Suppressor macrophage (primary cell): Measurements from ENCODE around the gene PLA1A.
A peak's percentile ranks its signal among the peaks of the same experiment; 100 is the strongest.

Source experiments
- DNase-seq, 4 experiments: peaks; one replicate each; pipeline ENCODE4 v3.0.0-alpha.2; 2020 to 2022

The PLA1A gene

GRCh38 chr3:119608405-119609000 is 10.8 kb downstream of the PLA1A start:
- no peak for DNase-seq

GRCh38 chr3:119609301-119609700 is 11.6 kb downstream of the PLA1A start:
- DNase-seq: no peak

DNA sequence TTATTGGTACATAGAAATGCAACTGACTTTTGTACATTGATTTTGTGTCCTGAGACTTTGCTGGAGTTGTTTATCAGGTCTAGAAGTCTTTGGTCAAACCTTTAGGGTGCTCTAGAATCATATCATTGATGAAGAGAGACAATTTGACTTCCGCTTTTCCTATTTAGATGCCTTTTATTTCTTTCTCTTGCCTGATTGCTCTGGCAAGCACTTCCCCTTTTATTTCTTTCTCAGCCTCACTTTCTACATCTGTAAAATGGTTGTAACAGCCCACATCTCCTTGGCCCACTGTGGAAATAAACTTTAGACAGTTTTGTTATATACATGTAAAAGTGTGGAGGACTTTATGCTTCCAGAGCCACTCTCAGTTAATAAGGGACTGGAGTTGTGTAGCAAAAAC is 14.0 kb downstream of the PLA1A start:
- DNase-seq: no peak

- no peak for DNase-seq
Measured at GRCh38 chr3:119613201-119613600, 15.5 kb downstream of the PLA1A start.

- no peak for DNase-seq
Measured at GRCh38 chr3:119613872-119614271, 16.2 kb downstream of the PLA1A start.

- no peak for DNase-seq
Measured at GRCh38 chr3:119616056-119616455, 18.4 kb downstream of the PLA1A start.

GRCh38 chr3:119619094-119619493 is 21.4 kb downstream of the PLA1A start:
- no peak for DNase-seq

GRCh38 chr3:119620899-119621298 is 23.2 kb downstream of the PLA1A start:
- no peak for DNase-seq

GRCh38 chr3:119624002-119624720 is 26.5 kb downstream of the PLA1A start:
- DNase-seq: peak in 2 of 4 experiments; percentile 38 to 57

DNA sequence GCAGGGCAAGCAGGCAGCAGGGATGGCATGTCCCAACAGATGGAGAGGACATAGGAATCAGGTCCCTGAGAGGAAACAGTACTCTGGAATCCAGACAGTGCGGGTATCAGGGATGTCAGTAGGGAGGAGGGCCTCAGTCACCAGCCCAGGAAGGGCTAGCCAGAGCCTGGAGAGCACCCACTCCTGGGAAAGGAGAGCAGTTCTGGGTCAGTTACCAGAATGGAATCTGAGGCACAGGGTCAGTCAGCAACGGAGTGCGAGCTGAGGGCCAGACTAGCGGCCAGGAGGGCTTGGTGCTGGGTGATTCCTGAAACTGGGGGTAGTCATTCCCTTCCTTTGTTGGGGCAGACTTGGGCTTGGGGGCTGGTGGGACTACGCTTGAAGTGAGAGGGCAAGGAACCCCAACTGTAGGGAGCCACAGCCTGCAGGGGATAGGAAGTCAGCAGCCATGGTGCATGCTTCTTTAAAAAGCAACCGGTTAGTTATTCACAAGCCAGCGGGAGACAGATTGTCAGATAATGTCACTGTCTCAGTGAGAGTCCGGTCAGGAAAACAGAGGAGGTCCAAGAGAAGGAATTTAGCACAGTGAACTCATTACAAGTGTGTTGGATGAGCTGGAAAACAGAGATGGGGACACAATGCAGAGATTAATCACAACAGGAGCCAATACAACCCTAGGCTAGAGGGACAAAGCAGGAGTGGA is 27.9 kb downstream of the PLA1A start:
- no peak for DNase-seq

DNA sequence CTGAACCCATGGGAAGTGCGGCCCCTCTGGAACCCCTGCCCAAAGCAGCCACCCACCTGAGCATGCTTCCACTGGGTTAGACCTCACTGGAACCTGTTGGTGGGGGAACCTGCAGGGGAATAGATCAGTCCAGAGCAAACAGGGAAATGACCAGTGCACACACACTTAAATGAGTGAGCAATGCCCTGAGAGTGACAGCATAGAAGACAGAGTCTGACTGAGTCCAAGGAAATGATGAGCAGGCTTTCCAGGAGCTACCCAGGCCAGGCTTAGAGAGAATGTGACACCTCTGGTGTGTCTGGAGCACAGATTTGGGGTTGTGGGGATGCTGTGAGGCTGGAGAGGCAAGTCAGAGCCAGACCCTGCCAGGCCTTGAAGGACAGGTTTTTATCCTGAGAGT is 28.5 kb downstream of the PLA1A start:
- DNase-seq: peak in 3 of 4 experiments; percentile 21 to 42 (median 40)

DNA sequence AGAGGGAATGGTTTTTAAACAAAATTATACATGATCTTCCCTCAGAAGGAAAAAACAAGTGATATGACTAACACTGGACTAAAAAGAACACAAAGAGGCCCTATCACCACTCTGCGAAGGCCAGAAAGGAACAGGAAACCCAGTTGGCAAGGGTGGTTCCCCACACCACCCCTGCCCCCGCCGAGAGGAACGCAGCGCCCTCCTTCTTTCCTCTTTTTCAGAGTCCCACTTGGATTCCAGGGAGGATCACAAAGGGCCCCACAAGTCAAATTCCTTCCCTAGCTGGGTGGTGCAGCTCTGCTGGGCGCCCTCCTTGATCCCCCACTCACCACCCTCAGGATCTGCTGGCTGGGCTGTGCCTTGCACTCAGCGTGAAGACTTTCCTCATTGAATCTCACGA is 29.8 kb downstream of the PLA1A start:
- peak; percentile 66 to 88 (median 78) for DNase-seq

- peak; percentile 33 to 66 (median 58) for DNase-seq
Measured at GRCh38 chr3:119628390-119628789, 30.7 kb downstream of the PLA1A start.

- DNase-seq: peak; percentile 50 to 78 (median 64)
Measured at GRCh38 chr3:119628816-119629445, 31.2 kb downstream of the PLA1A start.

DNA sequence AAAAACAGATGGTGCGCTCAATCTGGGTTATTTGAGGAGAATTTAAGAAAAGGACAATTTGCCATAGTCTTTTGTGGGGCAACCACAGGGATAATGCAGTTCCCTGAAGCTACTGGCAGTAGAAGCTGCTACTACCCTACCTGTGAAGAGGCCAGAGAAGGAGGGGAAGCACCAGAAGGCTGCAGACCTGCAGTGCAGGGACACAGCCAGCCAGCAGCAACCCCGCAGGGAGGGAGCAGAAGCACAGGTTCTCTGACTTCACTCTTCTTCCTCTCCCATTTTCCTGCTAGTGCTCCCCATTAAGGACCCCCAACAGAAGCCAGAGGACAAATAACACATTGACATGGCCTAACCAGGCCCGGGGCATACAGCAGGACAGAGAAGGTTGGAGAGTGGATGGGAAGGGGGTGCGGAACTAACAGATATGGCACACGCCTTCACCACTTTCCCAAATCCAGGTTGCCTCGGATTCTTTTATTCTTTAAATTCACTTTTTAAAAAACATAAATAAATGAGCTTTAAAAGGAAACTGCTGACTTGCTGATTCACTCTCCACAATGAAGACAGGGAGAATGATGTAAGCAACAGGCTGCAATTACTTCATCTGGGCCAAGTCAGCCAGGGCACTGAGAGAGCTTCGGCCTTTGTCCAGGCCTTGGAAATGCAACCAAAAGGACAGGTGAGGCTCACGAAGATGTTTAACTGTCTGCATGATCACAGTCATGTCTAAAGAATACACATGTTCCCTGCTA is 32.6 kb downstream of the PLA1A start:
- DNase-seq: peak; percentile 58 to 81 (median 75)

DNA sequence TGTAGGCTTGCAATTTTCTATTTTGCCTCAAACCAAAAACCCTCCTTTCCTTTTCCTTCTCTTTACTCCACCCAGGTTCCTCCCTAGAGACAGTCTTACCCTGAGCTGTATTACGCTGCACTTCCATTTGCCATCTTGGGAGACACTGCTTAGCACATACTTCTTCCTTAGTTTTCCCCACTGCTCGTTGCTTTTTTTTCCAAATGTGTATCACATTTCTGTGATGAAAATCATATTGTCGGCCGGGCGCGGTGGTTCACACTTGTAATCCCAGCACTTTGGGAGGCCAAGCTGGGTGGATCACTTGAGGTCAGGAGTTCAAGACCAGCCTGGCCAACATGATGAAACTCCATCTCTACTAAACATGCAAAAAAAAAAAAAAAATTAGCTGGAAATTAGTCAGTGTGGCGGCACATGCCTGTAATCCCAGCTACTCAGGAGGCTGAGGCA is 33.2 kb downstream of the PLA1A start:
- no peak for DNase-seq

- DNase-seq: no peak
Measured at GRCh38 chr3:119631516-119631915, 33.8 kb downstream of the PLA1A start.

DNA sequence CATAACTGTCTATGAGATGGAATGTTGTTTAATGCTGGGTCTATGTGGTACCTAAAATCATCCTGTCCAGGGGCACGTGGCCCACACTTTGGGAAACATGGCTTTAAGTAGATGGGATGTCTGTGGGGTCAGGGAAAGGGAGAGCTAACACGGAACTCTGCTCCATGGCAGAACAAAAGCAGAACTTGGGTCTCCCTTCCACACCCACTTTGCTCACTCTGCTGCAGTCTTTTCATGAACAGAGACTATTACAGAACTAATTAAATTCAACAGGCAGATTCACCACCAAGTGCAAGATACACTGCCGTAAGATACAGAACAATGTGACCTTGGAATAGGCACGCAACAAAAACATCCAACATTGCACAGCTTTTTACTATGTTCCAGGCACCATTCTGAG is 34.5 kb downstream of the PLA1A start:
- DNase-seq: peak in 3 of 4 experiments; percentile 44 to 62 (median 51)

DNA sequence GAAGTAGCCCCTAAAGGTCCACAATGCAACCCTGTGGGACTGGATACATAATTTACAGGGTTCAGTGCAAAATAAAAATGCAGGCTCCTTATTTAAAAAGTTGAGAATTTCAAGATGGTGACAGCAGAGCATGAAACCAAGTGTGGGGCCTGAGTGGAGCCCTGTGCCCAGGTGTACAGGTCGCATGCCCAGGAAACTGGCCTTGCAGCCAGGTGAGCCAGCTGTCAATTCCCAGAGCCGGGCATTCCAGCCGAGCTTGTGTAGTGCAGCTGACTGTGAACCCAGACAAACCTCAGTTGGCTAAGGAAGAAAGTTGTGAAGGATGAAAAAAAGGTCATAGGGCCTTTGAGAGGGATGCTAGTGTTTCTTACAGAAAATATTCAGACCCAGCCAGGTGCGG is 35.1 kb downstream of the PLA1A start:
- DNase-seq: no peak

GRCh38 chr3:119635719-119636118 is 38.0 kb downstream of the PLA1A start:
- no peak for DNase-seq

DNA sequence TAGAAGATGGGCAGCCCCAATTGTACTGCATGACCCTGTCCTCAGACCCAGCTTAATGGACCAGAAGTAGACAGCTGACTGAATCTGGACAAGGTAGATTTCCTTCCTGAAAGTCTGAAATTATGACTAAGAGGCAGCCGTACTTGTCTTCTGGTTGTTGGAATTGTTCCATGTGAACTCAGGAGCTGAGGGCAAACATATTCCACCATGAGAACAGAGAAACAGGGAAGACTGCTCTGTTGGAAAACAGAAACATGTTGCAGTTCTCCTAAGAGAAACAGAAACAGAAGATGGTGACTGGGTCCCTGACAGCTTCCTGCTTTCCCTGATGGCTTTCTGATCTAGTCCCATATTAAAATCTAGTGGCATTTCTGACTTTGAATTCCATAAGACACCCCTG is 38.6 kb downstream of the PLA1A start:
- peak; percentile 27 to 54 (median 36) for DNase-seq

GRCh38 chr3:119636891-119637611 is 39.4 kb downstream of the PLA1A start:
- DNase-seq: no peak
